Measurements from ENCODE around the gene PPP4R1.

DNA sequence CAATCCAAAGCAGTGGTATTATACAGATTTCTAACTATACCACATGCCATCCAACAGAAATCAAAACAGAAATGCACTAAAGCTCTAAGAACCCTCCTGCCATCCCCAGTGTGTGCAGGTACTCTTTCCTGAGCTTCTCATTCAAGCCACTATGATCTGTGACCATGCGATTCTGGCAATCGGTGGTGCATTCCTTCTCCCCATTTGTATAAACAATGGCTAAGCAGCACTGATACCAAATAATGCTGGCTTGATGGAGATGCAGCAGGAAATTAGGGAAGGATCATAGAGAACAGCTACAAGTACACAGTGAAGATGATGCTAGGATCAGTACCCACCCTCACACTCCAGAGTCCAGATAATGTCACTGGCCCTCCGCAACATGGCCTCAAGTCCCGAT lies 51.8 kb downstream of the PPP4R1 start:
- TF ChIP-seq, protein P1, sequence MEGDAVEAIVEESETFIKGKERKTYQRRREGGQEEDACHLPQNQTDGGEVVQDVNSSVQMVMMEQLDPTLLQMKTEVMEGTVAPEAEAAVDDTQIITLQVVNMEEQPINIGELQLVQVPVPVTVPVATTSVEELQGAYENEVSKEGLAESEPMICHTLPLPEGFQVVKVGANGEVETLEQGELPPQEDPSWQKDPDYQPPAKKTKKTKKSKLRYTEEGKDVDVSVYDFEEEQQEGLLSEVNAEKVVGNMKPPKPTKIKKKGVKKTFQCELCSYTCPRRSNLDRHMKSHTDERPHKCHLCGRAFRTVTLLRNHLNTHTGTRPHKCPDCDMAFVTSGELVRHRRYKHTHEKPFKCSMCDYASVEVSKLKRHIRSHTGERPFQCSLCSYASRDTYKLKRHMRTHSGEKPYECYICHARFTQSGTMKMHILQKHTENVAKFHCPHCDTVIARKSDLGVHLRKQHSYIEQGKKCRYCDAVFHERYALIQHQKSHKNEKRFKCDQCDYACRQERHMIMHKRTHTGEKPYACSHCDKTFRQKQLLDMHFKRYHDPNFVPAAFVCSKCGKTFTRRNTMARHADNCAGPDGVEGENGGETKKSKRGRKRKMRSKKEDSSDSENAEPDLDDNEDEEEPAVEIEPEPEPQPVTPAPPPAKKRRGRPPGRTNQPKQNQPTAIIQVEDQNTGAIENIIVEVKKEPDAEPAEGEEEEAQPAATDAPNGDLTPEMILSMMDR (optimal IDR thresholded peaks at IDR 0.05 in 1 of 3, IDR thresholded peaks at IDR 0.05 in 1 of 3, conservative IDR thresholded peaks at IDR 0.05 in 1 of 3; ENCODE audit: extremely low read depth in 1 of 3, insufficient read depth in 2 of 3, low read length in 3 of 3): no peak
- TF ChIP-seq EZH2 (IDR thresholded peaks at IDR 0.05; ENCODE audit: low read length): no peak

Measured in keratinocyte (primary cell).